ENCODE measurements around the gene DUSP8. TPM values are rescaled to one million over a fixed set of nuclear protein-coding genes. Genes with fewer than 3 reads are reported as not detected.

DUSP8 gene
- total RNA-seq, 1 experiment from 2014 or later, result 4.4 TPM

DNA sequence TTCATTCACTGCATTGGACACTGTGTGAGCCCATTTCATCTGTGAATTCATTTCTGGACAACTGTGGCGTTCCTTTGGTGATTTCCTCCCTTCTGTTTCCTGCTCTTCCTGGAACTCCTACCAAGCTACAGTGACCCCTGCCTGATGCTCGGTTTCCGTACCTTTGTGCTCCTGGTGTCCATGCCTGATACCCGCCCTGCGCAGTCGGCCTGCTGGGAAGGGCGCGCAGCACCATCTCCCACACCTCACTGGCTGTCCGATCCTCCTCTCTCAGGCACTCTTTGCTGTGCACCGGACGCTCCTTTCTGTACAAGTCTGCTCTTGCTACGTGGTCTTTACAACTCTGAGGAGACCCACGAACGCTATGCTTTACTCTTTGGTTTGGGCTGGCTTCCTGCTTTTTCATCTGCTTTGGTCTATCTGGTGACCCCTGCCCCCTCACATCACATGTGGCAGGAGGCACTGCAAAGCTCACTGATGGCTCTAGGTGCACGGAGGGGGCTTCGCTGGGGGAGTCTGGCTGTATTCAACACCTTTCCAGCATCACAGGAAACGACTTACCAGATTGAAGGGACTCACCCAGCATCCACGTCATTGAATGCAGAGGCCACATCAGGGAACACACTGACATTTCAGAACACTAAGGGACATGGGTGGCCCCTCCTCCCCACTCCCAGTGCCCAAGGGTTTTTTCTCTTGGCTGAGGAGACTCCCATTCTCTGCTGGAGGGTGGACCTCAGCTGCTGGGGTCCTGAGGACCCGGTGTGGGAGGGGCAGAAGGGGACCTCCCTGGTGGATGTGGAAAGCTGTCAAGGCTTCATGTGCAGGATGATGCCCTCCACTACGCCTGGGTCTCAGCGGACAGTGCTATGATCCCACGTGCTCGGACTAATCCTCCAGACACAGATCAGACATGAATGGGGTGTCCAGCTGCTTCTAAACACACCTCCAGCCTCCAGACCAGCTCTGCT lies 58.5 kb downstream of the DUSP8 start:
- no peaks in the 10 kb centered on the region for H3K79me1 ChIP-seq (ENCODE audit: insufficient read depth, low read depth, low read length, poor library complexity, severe bottlenecking)
- H3K18ac ChIP-seq (ENCODE audit: insufficient read length, low read depth, low read length), result peak overlapping the region; percentile 60
- H3K9me3 ChIP-seq (ENCODE audit: control insufficient read depth, low read depth, low read length), result no peaks in the 10 kb centered on the region
- no peak overlapping the region for H2AK5ac ChIP-seq (ENCODE audit: insufficient read length, low read length)
- 0 out of 2 replicates have a peak overlapping the region, but pooled peaks have one; percentile 38 for H3K4ac ChIP-seq (ENCODE audit: low read depth, low read length)
- H2BK15ac ChIP-seq (ENCODE audit: low read depth, low read length), result no peak overlapping the region
- no peak overlapping the region for H3K9ac ChIP-seq (ENCODE audit: extremely low read depth, insufficient read length, low read length)
- Mint-ChIP-seq H3K27ac (peak overlapping the region; percentile 11 to 86 (median 46); a peak in 5 of 7 replicates), H3K4me3 (peak overlapping the region; percentile 5 to 32; a peak in 1 of 5 replicates), H3K4me1 (peaks cover 20 to 44% of the 10 kb centered on the region in 2 experiments), H3K27me3 (ENCODE audit: low read depth) (no peaks in the 10 kb centered on the region; the same call in 1 of the 2 replicates), H3K9me3 (no peaks in the 10 kb centered on the region), H3K36me3 (ENCODE audit: insufficient read depth in 1 of 3, low read depth in 3 of 3) (no peaks in the 10 kb centered on the region)
- H3K14ac ChIP-seq (ENCODE audit: insufficient read depth, low read length), result peak overlapping the region; percentile 70
- no peaks in the 10 kb centered on the region for H3K23me2 ChIP-seq (ENCODE audit: insufficient read length, low read depth, low read length, poor library complexity, severe bottlenecking)
- H2BK5ac ChIP-seq (ENCODE audit: insufficient read length, low read length), result no peak overlapping the region
- no peak overlapping the region for H2BK20ac ChIP-seq (ENCODE audit: low read depth, low read length, poor library complexity, severe bottlenecking)
- peak overlapping the region; percentile 47 for H4K91ac ChIP-seq (ENCODE audit: insufficient read length, low read depth, low read length)
- no CpG with 5 or more reads among the region's 23 CpGs for WGBS (ENCODE audit: extremely low coverage, insufficient read length, low lambda C conversion rate)
- no peak overlapping the region for H3K4me2 ChIP-seq (ENCODE audit: insufficient read depth, insufficient read length, low read length)
- no peak overlapping the region for H3T11ph ChIP-seq (ENCODE audit: low read length)
- H3K56ac ChIP-seq (ENCODE audit: insufficient read length, low read depth, low read length), result no peak overlapping the region
- peak overlapping the region; percentile 67 for H2BK12ac ChIP-seq (ENCODE audit: insufficient read length, low read depth, low read length)
- no peak overlapping the region for H4K8ac ChIP-seq (replicated peaks; ENCODE audit: insufficient read length, low read depth, low read length)
- DNase-seq, result no peak
- H4K20me1 ChIP-seq (ENCODE audit: control insufficient read depth, insufficient read depth, insufficient read length), result no peaks in the 10 kb centered on the region
- TF ChIP-seq, protein P1, sequence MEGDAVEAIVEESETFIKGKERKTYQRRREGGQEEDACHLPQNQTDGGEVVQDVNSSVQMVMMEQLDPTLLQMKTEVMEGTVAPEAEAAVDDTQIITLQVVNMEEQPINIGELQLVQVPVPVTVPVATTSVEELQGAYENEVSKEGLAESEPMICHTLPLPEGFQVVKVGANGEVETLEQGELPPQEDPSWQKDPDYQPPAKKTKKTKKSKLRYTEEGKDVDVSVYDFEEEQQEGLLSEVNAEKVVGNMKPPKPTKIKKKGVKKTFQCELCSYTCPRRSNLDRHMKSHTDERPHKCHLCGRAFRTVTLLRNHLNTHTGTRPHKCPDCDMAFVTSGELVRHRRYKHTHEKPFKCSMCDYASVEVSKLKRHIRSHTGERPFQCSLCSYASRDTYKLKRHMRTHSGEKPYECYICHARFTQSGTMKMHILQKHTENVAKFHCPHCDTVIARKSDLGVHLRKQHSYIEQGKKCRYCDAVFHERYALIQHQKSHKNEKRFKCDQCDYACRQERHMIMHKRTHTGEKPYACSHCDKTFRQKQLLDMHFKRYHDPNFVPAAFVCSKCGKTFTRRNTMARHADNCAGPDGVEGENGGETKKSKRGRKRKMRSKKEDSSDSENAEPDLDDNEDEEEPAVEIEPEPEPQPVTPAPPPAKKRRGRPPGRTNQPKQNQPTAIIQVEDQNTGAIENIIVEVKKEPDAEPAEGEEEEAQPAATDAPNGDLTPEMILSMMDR (conservative IDR thresholded peaks at IDR 0.05), result no peak
- no peak overlapping the region for H2BK120ac ChIP-seq (ENCODE audit: low read depth, low read length, poor library complexity, severe bottlenecking)
- peaks cover 3% of the 10 kb centered on the region; the same call in 1 of the 2 replicates for H3K4me1 ChIP-seq (ENCODE audit: insufficient read depth, low read length)
- no peak overlapping the region for H2AFZ ChIP-seq (ENCODE audit: low read length)
- H4K5ac ChIP-seq (ENCODE audit: insufficient read length, low read depth, low read length), result no peak overlapping the region
- no peaks in the 10 kb centered on the region for H3K27me3 ChIP-seq (ENCODE audit: insufficient read depth, low read length)
- no peaks in the 10 kb centered on the region for H3K79me2 ChIP-seq (ENCODE audit: insufficient read depth, low read length)
- H3K23ac ChIP-seq (ENCODE audit: insufficient read length, low read depth, low read length), result no peak overlapping the region
- no peak overlapping the region for H3K27ac ChIP-seq (ENCODE audit: insufficient read length, low read depth, low read length)
